ENCODE measurements around the gene TIAM2.

Gene TIAM2

DNA sequence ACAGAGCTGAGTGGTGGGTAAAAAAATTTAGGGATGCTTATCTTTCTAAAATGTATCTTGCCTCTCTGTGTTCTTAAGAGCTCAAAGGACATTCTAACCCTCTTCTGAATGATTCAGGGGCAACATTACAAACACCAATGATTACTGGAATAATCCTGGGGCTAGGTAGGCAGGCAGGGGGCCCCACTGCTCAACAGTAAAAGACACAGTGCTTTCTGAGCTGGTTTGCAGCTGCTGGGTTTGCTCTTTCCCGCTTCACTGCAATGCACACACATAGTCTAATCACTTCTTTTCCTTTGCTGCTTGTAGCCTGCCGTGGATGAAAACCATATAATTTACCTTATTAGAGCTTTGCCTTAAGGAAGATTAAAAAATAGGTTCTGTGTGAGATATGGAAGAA lies 292.6 kb downstream of the TIAM2 start:
- Histone ChIP-seq H3K4me3 (ENCODE audit: low read depth, low read length, poor library complexity, severe bottlenecking) (no peak overlapping the region), H3K9me2 (ENCODE audit: low read depth, low read length) (no peaks in the 10 kb centered on the region), H3K27me3 (ENCODE audit: insufficient read depth, low read length) (no peaks in the 10 kb centered on the region), H4K20me1 (ENCODE audit: insufficient read depth, low read length) (no peaks in the 10 kb centered on the region), H3K9me3 (ENCODE audit: low read length) (no peaks in the 10 kb centered on the region), H3K27ac (ENCODE audit: low read depth, low read length, poor library complexity, severe bottlenecking) (no peak overlapping the region), H3K36me3 (ENCODE audit: insufficient read depth, low read length) (peaks cover 89% of the 10 kb centered on the region), H3K4me1 (ENCODE audit: insufficient read depth, low read length, severe bottlenecking) (no peaks in the 10 kb centered on the region), H3K79me2 (ENCODE audit: insufficient read depth, low read length) (no peaks in the 10 kb centered on the region), H2AFZ (ENCODE audit: low read length) (no peak overlapping the region), H3K4me2 (ENCODE audit: low read length) (no peak overlapping the region), H3F3A (ENCODE audit: insufficient read depth, low read length) (0 out of 2 replicates have a peak, but pooled peaks cover 3% of the 10 kb centered on the region), H3K9ac (ENCODE audit: low read length) (no peak overlapping the region)
- TF ChIP-seq, protein P1, sequence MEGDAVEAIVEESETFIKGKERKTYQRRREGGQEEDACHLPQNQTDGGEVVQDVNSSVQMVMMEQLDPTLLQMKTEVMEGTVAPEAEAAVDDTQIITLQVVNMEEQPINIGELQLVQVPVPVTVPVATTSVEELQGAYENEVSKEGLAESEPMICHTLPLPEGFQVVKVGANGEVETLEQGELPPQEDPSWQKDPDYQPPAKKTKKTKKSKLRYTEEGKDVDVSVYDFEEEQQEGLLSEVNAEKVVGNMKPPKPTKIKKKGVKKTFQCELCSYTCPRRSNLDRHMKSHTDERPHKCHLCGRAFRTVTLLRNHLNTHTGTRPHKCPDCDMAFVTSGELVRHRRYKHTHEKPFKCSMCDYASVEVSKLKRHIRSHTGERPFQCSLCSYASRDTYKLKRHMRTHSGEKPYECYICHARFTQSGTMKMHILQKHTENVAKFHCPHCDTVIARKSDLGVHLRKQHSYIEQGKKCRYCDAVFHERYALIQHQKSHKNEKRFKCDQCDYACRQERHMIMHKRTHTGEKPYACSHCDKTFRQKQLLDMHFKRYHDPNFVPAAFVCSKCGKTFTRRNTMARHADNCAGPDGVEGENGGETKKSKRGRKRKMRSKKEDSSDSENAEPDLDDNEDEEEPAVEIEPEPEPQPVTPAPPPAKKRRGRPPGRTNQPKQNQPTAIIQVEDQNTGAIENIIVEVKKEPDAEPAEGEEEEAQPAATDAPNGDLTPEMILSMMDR (IDR thresholded peaks at IDR 0.05; ENCODE audit: low read length): no peak
- no peak for TF ChIP-seq EZH2 (IDR thresholded peaks at IDR 0.05; ENCODE audit: borderline replicate concordance, low read length)

DNA sequence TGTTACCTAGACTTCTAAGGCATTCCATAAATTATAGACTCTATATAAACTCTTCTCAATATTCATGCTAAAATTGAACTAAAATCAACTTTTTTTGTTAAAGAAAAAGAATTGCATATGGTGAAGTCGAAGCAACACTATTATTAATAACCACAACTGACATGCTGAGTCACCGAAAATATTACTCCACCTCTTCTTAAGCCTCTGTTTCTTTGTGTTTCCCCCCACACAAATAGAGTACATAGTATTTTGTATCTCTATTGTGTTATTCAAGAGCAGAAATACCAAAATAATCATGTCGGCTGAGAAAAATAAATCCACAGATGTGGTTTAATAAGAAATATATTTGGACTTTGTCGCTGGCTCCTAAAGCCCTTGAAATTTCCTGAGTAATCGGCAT lies 295.4 kb downstream of the TIAM2 start:
- no peaks in the 10 kb centered on the region for H3K27me3 ChIP-seq (ENCODE audit: insufficient read depth, low read length)
- H3K9ac ChIP-seq (ENCODE audit: low read length): no peak overlapping the region
- TF ChIP-seq EZH2 (IDR thresholded peaks at IDR 0.05; ENCODE audit: borderline replicate concordance, low read length): no peak
- TF ChIP-seq, protein P1 (IDR thresholded peaks at IDR 0.05; ENCODE audit: low read length): no peak
- no peak overlapping the region for H3K4me2 ChIP-seq (ENCODE audit: low read length)
- no peaks in the 10 kb centered on the region for H4K20me1 ChIP-seq (ENCODE audit: insufficient read depth, low read length)
- no peaks in the 10 kb centered on the region for H3K9me2 ChIP-seq (ENCODE audit: low read depth, low read length)
- no peaks in the 10 kb centered on the region for H3K4me1 ChIP-seq (ENCODE audit: insufficient read depth, low read length, severe bottlenecking)
- no peak overlapping the region for H2AFZ ChIP-seq (ENCODE audit: low read length)
- H3K4me3 ChIP-seq (ENCODE audit: low read depth, low read length, poor library complexity, severe bottlenecking): no peak overlapping the region
- H3K9me3 ChIP-seq (ENCODE audit: low read length): no peaks in the 10 kb centered on the region
- H3F3A ChIP-seq (ENCODE audit: insufficient read depth, low read length): 0 out of 2 replicates have a peak, but pooled peaks cover 3% of the 10 kb centered on the region
- no peak overlapping the region for H3K27ac ChIP-seq (ENCODE audit: low read depth, low read length, poor library complexity, severe bottlenecking)
- H3K79me2 ChIP-seq (ENCODE audit: insufficient read depth, low read length): no peaks in the 10 kb centered on the region
- peaks cover 85% of the 10 kb centered on the region for H3K36me3 ChIP-seq (ENCODE audit: insufficient read depth, low read length)

DNA sequence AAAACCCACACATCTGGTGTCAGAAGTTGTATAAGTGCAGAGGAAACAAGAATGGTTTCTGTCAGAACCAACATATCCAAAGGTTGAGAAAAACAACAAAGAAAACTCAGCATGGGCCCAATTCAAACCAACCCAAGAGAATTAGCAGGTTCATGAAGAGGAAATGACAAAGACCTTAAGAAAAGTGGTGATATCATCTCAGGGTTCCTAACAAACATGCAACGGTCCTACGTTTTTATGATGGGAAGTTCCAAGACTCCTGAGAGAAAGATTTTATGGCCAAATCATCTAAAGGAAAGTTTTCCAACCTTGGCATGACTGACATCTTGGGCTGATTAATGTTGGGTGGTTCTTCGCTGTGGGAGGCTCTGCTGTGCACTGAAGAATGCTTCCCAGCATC lies 296.2 kb downstream of the TIAM2 start:
- H3K4me3 ChIP-seq (ENCODE audit: low read depth, low read length, poor library complexity, severe bottlenecking): no peak overlapping the region
- 0 out of 2 replicates have a peak, but pooled peaks cover 3% of the 10 kb centered on the region for H3F3A ChIP-seq (ENCODE audit: insufficient read depth, low read length)
- H3K27me3 ChIP-seq (ENCODE audit: insufficient read depth, low read length): no peaks in the 10 kb centered on the region
- peaks cover 87% of the 10 kb centered on the region for H3K36me3 ChIP-seq (ENCODE audit: insufficient read depth, low read length)
- no peaks in the 10 kb centered on the region for H3K9me2 ChIP-seq (ENCODE audit: low read depth, low read length)
- no peaks in the 10 kb centered on the region for H4K20me1 ChIP-seq (ENCODE audit: insufficient read depth, low read length)
- no peak overlapping the region for H3K9ac ChIP-seq (ENCODE audit: low read length)
- H2AFZ ChIP-seq (ENCODE audit: low read length): no peak overlapping the region
- H3K4me2 ChIP-seq (ENCODE audit: low read length): no peak overlapping the region
- H3K27ac ChIP-seq (ENCODE audit: low read depth, low read length, poor library complexity, severe bottlenecking): no peak overlapping the region
- TF ChIP-seq, protein P1 (IDR thresholded peaks at IDR 0.05; ENCODE audit: low read length): no peak
- TF ChIP-seq EZH2 (IDR thresholded peaks at IDR 0.05; ENCODE audit: borderline replicate concordance, low read length): no peak
- no peaks in the 10 kb centered on the region for H3K4me1 ChIP-seq (ENCODE audit: insufficient read depth, low read length, severe bottlenecking)
- no peaks in the 10 kb centered on the region for H3K79me2 ChIP-seq (ENCODE audit: insufficient read depth, low read length)
- no peaks in the 10 kb centered on the region for H3K9me3 ChIP-seq (ENCODE audit: low read length)

Measured in OCI-LY1 (cell line).